CD4-positive, alpha-beta T cell (primary cell): ENCODE data around the gene HOXC9. TPM values are rescaled to one million over a fixed set of nuclear protein-coding genes. Genes with fewer than 3 reads are reported as not detected.
A peak's percentile ranks its signal among the peaks of the same experiment; 100 is the strongest.

Experiments used
- ATAC-seq: fragments of 200-7000 bp; cut with Tn5 transposase; one replicate; pipeline ENCODE4 v1.10.0; 2022; ENCODE audit warnings: mild to moderate bottlenecking; ENCODE audit not compliant: poor library complexity
- CTCF ChIA-PET: fragments of 350-600 bp; sonication (Branson Sonifier 250); formaldehyde crosslinking; loops from one replicate; lab custom pipeline; 2021; ENCODE audit warnings: antibody characterized with exemption, inconsistent platforms; lab: Charles Lee
- POLR2A ChIA-PET: fragments of 350-600 bp; sonication (Branson Sonifier 250); formaldehyde crosslinking; loops from one replicate; lab custom pipeline; 2021; ENCODE audit warnings: antibody characterized with exemption, inconsistent platforms; lab: Charles Lee
- DNase-seq, 14 experiments: peaks; one replicate each; pipeline ENCODE4 v3.0.0-alpha.2; 2013 to 2020; ENCODE audit warnings: mixed read lengths in 2 of 14
- H3K27ac ChIP-seq, 2 donors: one replicate each; pipeline versions ENCODE4 v1.5.1 to v1.7.0; 2013; ENCODE audit warnings: low read length in 2 of 2, low read depth in 1 of 2, mild to moderate bottlenecking in 1 of 2
- H3K27me3 ChIP-seq, 2 experiments: 1 replicate in 1 of 2; 2 replicates in 1 of 2; pipeline versions ENCODE4 v1.6.1 to v1.7.0; 2013; ENCODE audit warnings: low read length in 2 of 2, control low read depth in 1 of 2, mild to moderate bottlenecking in 1 of 2, moderate library complexity in 1 of 2; ENCODE audit not compliant: insufficient read depth in 2 of 2, control insufficient read depth in 1 of 2
- H3K36me3 ChIP-seq: one replicate; pipeline ENCODE4 v1.6.1; 2013; ENCODE audit warnings: low read length, control low read depth; ENCODE audit not compliant: insufficient read depth
- H3K4me1 ChIP-seq: one replicate; pipeline ENCODE4 v1.6.1; 2013; ENCODE audit warnings: low read length, control low read depth; ENCODE audit not compliant: insufficient read depth
- H3K4me3 ChIP-seq: one replicate; pipeline ENCODE4 v1.5.1; 2013; ENCODE audit warnings: mild to moderate bottlenecking, low read length, moderate library complexity
- H3K9me3 ChIP-seq, 2 experiments: 1 replicate in 1 of 2; 2 replicates in 1 of 2; pipeline versions ENCODE4 v1.6.1 to v1.7.0; 2013; ENCODE audit warnings: low read length in 2 of 2, mild to moderate bottlenecking in 2 of 2, control low read depth in 1 of 2, moderate library complexity in 1 of 2; ENCODE audit not compliant: control insufficient read depth in 1 of 2, insufficient read depth in 1 of 2
- H3K27ac Mint-ChIP-seq: one replicate; pipeline ENCODE4 v1.8.0; 2020; ENCODE audit warnings: mixed read lengths
- H3K27me3 Mint-ChIP-seq: one replicate; pipeline ENCODE4 v1.8.0; 2021; ENCODE audit warnings: mixed read lengths
- H3K36me3 Mint-ChIP-seq: one replicate; pipeline ENCODE4 v1.8.0; 2021; ENCODE audit warnings: low read depth, mixed read lengths
- H3K4me1 Mint-ChIP-seq: one replicate; pipeline ENCODE4 v1.8.0; 2021; ENCODE audit warnings: low read depth, mixed read lengths
- H3K4me3 Mint-ChIP-seq: one replicate; pipeline ENCODE4 v1.8.0; 2020; ENCODE audit warnings: mild to moderate bottlenecking, mixed read lengths
- H3K9me3 Mint-ChIP-seq: one replicate; pipeline ENCODE4 v1.8.0; 2020; ENCODE audit warnings: mixed read lengths
- CTCF ChIP-seq: fragments of 200-600 bp; IDR thresholded peaks from one replicate; pipeline ENCODE4 v1.8.0; 2022; ENCODE audit warnings: antibody characterized with exemption, mild to moderate bottlenecking
- intact Hi-C, 2 experiments: fragments of 100-400 bp; cut with DNase I in 1 of 2; cut with micrococcal nuclease in 1 of 2; formaldehyde crosslinking; loops; one replicate each; pipeline versions ENCODE4 v1.15.1 to v1.9.0; 2023 to 2025; cut with DNase I, micrococcal nuclease
- total RNA-seq, 174 experiments: library from RNA in 2 of 174; stranded (reverse) in 2 of 174; gene quantifications; one replicate each; pipeline ENCODE4 v1.2.3 and lab custom pipeline; 2021 to 2026

The HOXC9 gene
- total RNA-seq, 2 experiments from 2014 or later, result not detected

- intact Hi-C loops, result loop anchor here (1.0 to 10.0 kb wide), 7 partner anchors 185 to 376 kb away; partner anchors contain the start of genes GPR84 (in 1 of the 2) and ZNF385A (in 1 of the 2)
- POLR2A ChIA-PET, result interaction anchor here (0.8 to 1.7 kb wide), 9 partner anchors 10 to 318 kb away, joined by 3 to 8 read pairs (median 4); partner anchors contain the start of genes COPZ1 and SMUG1
- peaks cover 100% of the 10 kb centered on the region for H3K27me3 Mint-ChIP-seq
- TF ChIP-seq CTCF, result no peak
- Histone ChIP-seq H3K27ac (no peak overlapping the region), H3K9me3 (peaks cover 0 to 40% of the 10 kb centered on the region in 2 experiments), H3K36me3 (no peaks in the 10 kb centered on the region), H3K27me3 (peaks cover 92 to 96% of the 10 kb centered on the region in 2 experiments), H3K4me3 (peak overlapping the region; percentile 50), H3K4me1 (peaks cover 46% of the 10 kb centered on the region)
- peaks cover 44% of the 10 kb centered on the region for H3K4me1 Mint-ChIP-seq
- ATAC-seq, result no peak
- no peaks in the 10 kb centered on the region for H3K36me3 Mint-ChIP-seq
- H3K27ac Mint-ChIP-seq, result no peak overlapping the region
- no peaks in the 10 kb centered on the region for H3K9me3 Mint-ChIP-seq
- DNase-seq, result no peak
- peak overlapping the region; percentile 84 for H3K4me3 Mint-ChIP-seq
- CTCF ChIA-PET, result interaction anchor here (0.5 to 6.3 kb wide), 14 partner anchors 16 to 320 kb away, joined by 3 to 59 read pairs (median 6); partner anchors contain the start of genes HOXC10 and HOXC5
Measured at GRCh38 chr12:54006559-54007220, 6.7 kb downstream of the HOXC9 start.

- intact Hi-C loops, result loop anchor here (2.0 to 10.0 kb wide), 4 partner anchors 193 to 375 kb away; partner anchors contain the start of genes GPR84 (in 1 of the 2) and ZNF385A (in 1 of the 2)
Measured at GRCh38 chr12:54007538-54008259, 7.7 kb downstream of the HOXC9 start.

More at GRCh38 chr12:54007538-54008259, 7.7 kb downstream of the HOXC9 start:
- Histone ChIP-seq H3K36me3 (no peaks in the 10 kb centered on the region), H3K4me1 (peaks cover 43% of the 10 kb centered on the region), H3K27me3 (peaks cover 91 to 96% of the 10 kb centered on the region in 2 experiments), H3K4me3 (no peak overlapping the region), H3K27ac (no peak overlapping the region), H3K9me3 (peaks cover 0 to 39% of the 10 kb centered on the region in 2 experiments)
- peak overlapping the region; percentile 47 for H3K4me3 Mint-ChIP-seq
- ChIA-PET POLR2A (interaction anchor here (1.0 kb wide), 1 partner anchor 194 kb away, joined by 3 read pairs; no protein-coding TSS in a partner anchor), CTCF (interaction anchor here (0.6 to 6.3 kb wide), 7 partner anchors 25 to 207 kb away, joined by 3 to 59 read pairs (median 5); partner anchors contain the start of gene HOXC5)
- no peak for TF ChIP-seq CTCF
- ATAC-seq (no peak), DNase-seq (no peak)
- H3K27me3 Mint-ChIP-seq, result peaks cover 100% of the 10 kb centered on the region
- H3K4me1 Mint-ChIP-seq, result peaks cover 44% of the 10 kb centered on the region
- no peak overlapping the region for H3K27ac Mint-ChIP-seq
- no peaks in the 10 kb centered on the region for H3K36me3 Mint-ChIP-seq
- H3K9me3 Mint-ChIP-seq, result no peaks in the 10 kb centered on the region
